K562 (cell line): Measurements from ENCODE around the gene PCAT6. TPM values are rescaled to one million over a fixed set of nuclear protein-coding genes. Genes with fewer than 3 reads are reported as not detected.

ENCODE experiments used
- ATAC-seq: fragments of 200-7000 bp; cut with Tn5 transposase; 3 replicates; pipeline ENCODE4 v1.9.1; 2020; ENCODE audit warnings: moderate library complexity
- BruUV-seq: library from RNA; stranded (reverse); fragments of 400-500 nt; replicated peaks from 2 replicates; lab custom pipeline; 2021; lab: Mats Ljungman, UMichigan
- CTCF ChIA-PET: fragments of 300-600 bp; formaldehyde crosslinking; extraction: SDS; loops from one replicate; lab custom pipeline; 2021; ENCODE audit warnings: low intra/inter-chr PET ratio; lab: Yijun Ruan, JAX
- POLR2A ChIA-PET: fragments of 300-600, 350-650 bp; sonication (Branson Sonifier 250); formaldehyde crosslinking; extraction: SDS; loops from one replicate; lab custom pipeline; 2021; ENCODE audit warnings: antibody characterized with exemption, inconsistent platforms; lab: Yijun Ruan, JAX
- DNase-seq, 4 experiments: peaks; one replicate each; pipeline versions ENCODE4 v3.0.0 to v3.0.0-alpha.2; 2011 to 2018; ENCODE audit warnings: low spot score in 3 of 4, mixed read lengths in 3 of 4; ENCODE audit errors: extremely low read depth in 1 of 4
- FAIRE-seq: peaks from 2 replicates; lab custom pipeline; 2011; peaks lifted over from hg19 to GRCh38; lab: Jason Lieb, UNC
- H2AFZ ChIP-seq: 2 replicates; pipeline ENCODE4 v1.6.0; 2011; ENCODE audit warnings: low read depth, low read length, control low read depth, inconsistent platforms
- H3K27ac ChIP-seq: fragments of 200-600 bp; 3 replicates; pipeline ENCODE4 v1.8.0; 2011; ENCODE audit warnings: low read depth, mild to moderate bottlenecking, control low read depth, inconsistent platforms, low read length, moderate library complexity, mixed read lengths; ENCODE audit errors: extremely low read depth
- H3K27me3 ChIP-seq, 2 experiments: fragments of 300-600 bp in 1 of 2; 2 replicates in 1 of 2; 3 replicates in 1 of 2; pipeline versions ENCODE4 v1.6.0 to v1.8.0; 2011; ENCODE audit warnings: inconsistent platforms in 2 of 2, low read length in 2 of 2, mild to moderate bottlenecking in 1 of 2, mixed read lengths in 1 of 2, moderate library complexity in 1 of 2; ENCODE audit not compliant: control insufficient read depth in 2 of 2, insufficient read depth in 2 of 2
- H3K36me3 ChIP-seq: fragments of 300-600 bp; 3 replicates; pipeline ENCODE4 v1.8.0; 2011; ENCODE audit warnings: mild to moderate bottlenecking, low read length, inconsistent platforms; ENCODE audit not compliant: control insufficient read depth, insufficient read depth
- H3K4me1 ChIP-seq, 2 experiments: fragments of 200-600 bp in 1 of 2; replicated peaks in 1 of 2; 2 replicates in 1 of 2; 3 replicates in 1 of 2; pipeline versions ENCODE4 v1.5.1 to v1.8.0; 2011; ENCODE audit warnings: inconsistent platforms in 2 of 2, low read length in 2 of 2, mild to moderate bottlenecking in 1 of 2, mixed read lengths in 1 of 2, moderate library complexity in 1 of 2; ENCODE audit not compliant: control insufficient read depth in 2 of 2, insufficient read depth in 2 of 2
- H3K4me2 ChIP-seq: 2 replicates; pipeline ENCODE4 v1.6.1; 2011; ENCODE audit warnings: low read length, control low read depth, inconsistent platforms, mixed read lengths; ENCODE audit not compliant: insufficient read depth
- H3K4me3 ChIP-seq: fragments of 200-600 bp; sonication (generic), shearing (Covaris generic); 2 replicates; pipeline ENCODE4 v1.5.1; 2016; ENCODE audit warnings: control low read depth, inconsistent platforms
- H3K79me2 ChIP-seq: fragments of 200-600 bp; 3 replicates; pipeline ENCODE4 v1.8.0; 2011; ENCODE audit warnings: low read length, inconsistent platforms; ENCODE audit not compliant: control insufficient read depth, insufficient read depth
- H3K9ac ChIP-seq, 2 experiments: 2 replicates each; pipeline versions ENCODE4 v1.6.0 to v1.6.1; 2011; ENCODE audit warnings: low read depth in 2 of 2, low read length in 2 of 2, control low read depth in 1 of 2, inconsistent platforms in 1 of 2, mild to moderate bottlenecking in 1 of 2, mixed read lengths in 1 of 2; ENCODE audit not compliant: insufficient read depth in 1 of 2
- H3K9me1 ChIP-seq: one replicate; pipeline ENCODE4 v1.6.0; 2011; ENCODE audit warnings: inconsistent platforms, mild to moderate bottlenecking, low read length, moderate library complexity; ENCODE audit not compliant: control insufficient read depth, insufficient read depth
- H3K9me3 ChIP-seq: replicated peaks from 2 replicates; pipeline ENCODE4 v1.5.1; 2011; ENCODE audit warnings: low read depth, low read length, inconsistent platforms; ENCODE audit not compliant: control insufficient read depth, insufficient read depth
- H4K20me1 ChIP-seq: replicated peaks from 2 replicates; pipeline ENCODE4 v1.6.1; 2011; ENCODE audit warnings: low read length, inconsistent platforms, mixed read lengths; ENCODE audit not compliant: control insufficient read depth, insufficient read depth
- CSDE1 ChIP-seq, 2 experiments: fragments of 450-650 bp; IDR thresholded peaks; 2 replicates each; pipeline ENCODE4 v1.6.1; 2016; ENCODE audit warnings: mild to moderate bottlenecking in 1 of 2
- HNRNPL ChIP-seq: fragments of 200-400 bp; formaldehyde crosslinking; IDR thresholded peaks from 2 replicates; pipeline ENCODE4 v1.6.1; 2017; ENCODE audit warnings: low read depth, mild to moderate bottlenecking, low read length
- KLF10 ChIP-seq: fragments of 250-450 bp; sonication (Bioruptor Pico); IDR thresholded peaks from 2 replicates; pipeline ENCODE4 v1.6.1; 2021; ENCODE audit warnings: matching md5 sums
- LARP7 ChIP-seq: fragments of 450-650 bp; IDR thresholded peaks from 2 replicates; pipeline ENCODE4 v1.6.1; 2016
- PRMT5 ChIP-seq: sonication (generic); formaldehyde crosslinking; IDR thresholded peaks from 2 replicates; pipeline ENCODE4 v1.5.0; 2020; ENCODE audit warnings: missing genetic modification reagents
- SFPQ ChIP-seq: fragments of 200-400 bp; formaldehyde crosslinking; IDR thresholded peaks from 2 replicates; pipeline ENCODE4 v1.6.1; 2017; ENCODE audit warnings: mild to moderate bottlenecking, low read depth, low read length, moderate library complexity
- ZNF354B ChIP-seq: fragments of 250-450 bp; sonication (Bioruptor Pico); IDR thresholded peaks from 2 replicates; pipeline ENCODE4 v1.4.0; 2020
- WGBS: fragments of 100-300 bp; shearing (Covaris generic); methylation state at CpG from one replicate; pipeline ENCODE4 v1.1.6; 2016; ENCODE audit warnings: low coverage, mixed read lengths; ENCODE audit not compliant: insufficient coverage; ENCODE audit errors: missing lambda C conversion rate; 5-methylcytosine and 5-hydroxymethylcytosine counted together
- in situ Hi-C: fragments of 300-500 bp; cut with MboI; formaldehyde crosslinking; loops from 4 replicates; pipeline ENCODE4 v1.15.0; 2018; ENCODE audit warnings: inconsistent platforms, mixed read lengths
- intact Hi-C: fragments of 100-400 bp; cut with micrococcal nuclease; formaldehyde crosslinking; loops from 2 replicates; pipeline ENCODE4 v1.14.2; 2022
- polyA plus RNA-seq, 8 experiments: library from polyadenylated mRNA; depleted of rRNA in 4 of 8; stranded (reverse) in 5 of 8; unstranded in 3 of 8; fragments of >200 nt; fragmentation: Nextera tagmentation in 2 of 8; fragmentation: Illumina TruSeq in 1 of 8; extraction: Ambion mirVana in 2 of 8; extraction: Trizol in 1 of 8; gene quantifications; 2 replicates each; pipeline versions ENCODE4 v1.2.1 to v1.2.3, GENCODE V29; 2011 to 2014; ENCODE audit warnings: inconsistent platforms in 1 of 8, missing spikeins in 1 of 8
- total RNA-seq, 7 experiments: library from RNA; depleted of rRNA in 6 of 7; stranded (reverse); fragments of >200 nt in 6 of 7; fragmentation: Illumina TruSeq in 2 of 7; extraction: Trizol in 2 of 7; gene quantifications; 2 replicates each; pipeline versions ENCODE4 v1.2.1 to v1.2.3, GENCODE V29; 2011 to 2021; ENCODE audit warnings: low replicate concordance in 1 of 7
- TF ChIP-seq, protein P1 (sequence below): sonication (generic); formaldehyde crosslinking; IDR thresholded peaks from 2 replicates; pipeline ENCODE4 v1.8.0; 2022; ENCODE audit warnings: missing genetic modification reagents, mild to moderate bottlenecking, borderline replicate concordance
- TF ChIP-seq, protein P2 (sequence below): fragments of 200-800 bp; sonication (Bioruptor generic); IDR thresholded peaks from 2 replicates; pipeline ENCODE4 v1.6.1; 2016; ENCODE audit warnings: missing genetic modification characterization, missing compliant biosample characterization

Gene PCAT6
- total and polyA plus RNA-seq, 9 of the 15 experiments (the other 6 are each of a cell fraction or from before 2014, with no cell fraction given) = 0.25 to 2.4 (median 0.54) TPM; not detected in 1

GRCh38 chr1:202788800-202789199 lies 22.0 kb upstream of the PCAT6 start:
- Histone ChIP-seq H4K20me1 (peaks cover 4% of the 10 kb centered on the region), H3K4me3 (no peak overlapping the region), H3K4me2 (no peak overlapping the region), H3K9me3 (no peaks in the 10 kb centered on the region), H2AFZ (no peak overlapping the region), H3K27ac (no peak overlapping the region), H3K9me1 (no peaks in the 10 kb centered on the region), H3K9ac (no peak overlapping the region), H3K4me1 (peaks cover 5 to 6% of the 10 kb centered on the region in 2 experiments; a peak in 3 of 5 replicates), H3K36me3 (no peaks in the 10 kb centered on the region), H3K79me2 (peaks cover 89% of the 10 kb centered on the region), H3K27me3 (no peaks in the 10 kb centered on the region)
- in situ Hi-C loops (no loop called here), intact Hi-C loops (no loop called here)
- WGBS = 87% methylated on average over 3 of the region's 3 CpGs
- ATAC-seq (no peak), DNase-seq (no peak), FAIRE-seq (no peak)
- CTCF ChIA-PET = no interaction called here
- TF ChIP-seq SFPQ = no peak
- TF ChIP-seq KLF10 = no peak
- TF ChIP-seq HNRNPL = no peak
- no peak for TF ChIP-seq ZNF354B (CRISPR knock-in tag)
- TF ChIP-seq, protein P1, sequence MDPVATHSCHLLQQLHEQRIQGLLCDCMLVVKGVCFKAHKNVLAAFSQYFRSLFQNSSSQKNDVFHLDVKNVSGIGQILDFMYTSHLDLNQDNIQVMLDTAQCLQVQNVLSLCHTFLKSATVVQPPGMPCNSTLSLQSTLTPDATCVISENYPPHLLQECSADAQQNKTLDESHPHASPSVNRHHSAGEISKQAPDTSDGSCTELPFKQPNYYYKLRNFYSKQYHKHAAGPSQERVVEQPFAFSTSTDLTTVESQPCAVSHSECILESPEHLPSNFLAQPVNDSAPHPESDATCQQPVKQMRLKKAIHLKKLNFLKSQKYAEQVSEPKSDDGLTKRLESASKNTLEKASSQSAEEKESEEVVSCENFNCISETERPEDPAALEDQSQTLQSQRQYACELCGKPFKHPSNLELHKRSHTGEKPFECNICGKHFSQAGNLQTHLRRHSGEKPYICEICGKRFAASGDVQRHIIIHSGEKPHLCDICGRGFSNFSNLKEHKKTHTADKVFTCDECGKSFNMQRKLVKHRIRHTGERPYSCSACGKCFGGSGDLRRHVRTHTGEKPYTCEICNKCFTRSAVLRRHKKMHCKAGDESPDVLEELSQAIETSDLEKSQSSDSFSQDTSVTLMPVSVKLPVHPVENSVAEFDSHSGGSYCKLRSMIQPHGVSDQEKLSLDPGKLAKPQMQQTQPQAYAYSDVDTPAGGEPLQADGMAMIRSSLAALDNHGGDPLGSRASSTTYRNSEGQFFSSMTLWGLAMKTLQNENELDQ = no peak
- no peak for TF ChIP-seq LARP7
- TF ChIP-seq PRMT5 (CRISPR knock-in tag) = no peak
- TF ChIP-seq, protein P2, sequence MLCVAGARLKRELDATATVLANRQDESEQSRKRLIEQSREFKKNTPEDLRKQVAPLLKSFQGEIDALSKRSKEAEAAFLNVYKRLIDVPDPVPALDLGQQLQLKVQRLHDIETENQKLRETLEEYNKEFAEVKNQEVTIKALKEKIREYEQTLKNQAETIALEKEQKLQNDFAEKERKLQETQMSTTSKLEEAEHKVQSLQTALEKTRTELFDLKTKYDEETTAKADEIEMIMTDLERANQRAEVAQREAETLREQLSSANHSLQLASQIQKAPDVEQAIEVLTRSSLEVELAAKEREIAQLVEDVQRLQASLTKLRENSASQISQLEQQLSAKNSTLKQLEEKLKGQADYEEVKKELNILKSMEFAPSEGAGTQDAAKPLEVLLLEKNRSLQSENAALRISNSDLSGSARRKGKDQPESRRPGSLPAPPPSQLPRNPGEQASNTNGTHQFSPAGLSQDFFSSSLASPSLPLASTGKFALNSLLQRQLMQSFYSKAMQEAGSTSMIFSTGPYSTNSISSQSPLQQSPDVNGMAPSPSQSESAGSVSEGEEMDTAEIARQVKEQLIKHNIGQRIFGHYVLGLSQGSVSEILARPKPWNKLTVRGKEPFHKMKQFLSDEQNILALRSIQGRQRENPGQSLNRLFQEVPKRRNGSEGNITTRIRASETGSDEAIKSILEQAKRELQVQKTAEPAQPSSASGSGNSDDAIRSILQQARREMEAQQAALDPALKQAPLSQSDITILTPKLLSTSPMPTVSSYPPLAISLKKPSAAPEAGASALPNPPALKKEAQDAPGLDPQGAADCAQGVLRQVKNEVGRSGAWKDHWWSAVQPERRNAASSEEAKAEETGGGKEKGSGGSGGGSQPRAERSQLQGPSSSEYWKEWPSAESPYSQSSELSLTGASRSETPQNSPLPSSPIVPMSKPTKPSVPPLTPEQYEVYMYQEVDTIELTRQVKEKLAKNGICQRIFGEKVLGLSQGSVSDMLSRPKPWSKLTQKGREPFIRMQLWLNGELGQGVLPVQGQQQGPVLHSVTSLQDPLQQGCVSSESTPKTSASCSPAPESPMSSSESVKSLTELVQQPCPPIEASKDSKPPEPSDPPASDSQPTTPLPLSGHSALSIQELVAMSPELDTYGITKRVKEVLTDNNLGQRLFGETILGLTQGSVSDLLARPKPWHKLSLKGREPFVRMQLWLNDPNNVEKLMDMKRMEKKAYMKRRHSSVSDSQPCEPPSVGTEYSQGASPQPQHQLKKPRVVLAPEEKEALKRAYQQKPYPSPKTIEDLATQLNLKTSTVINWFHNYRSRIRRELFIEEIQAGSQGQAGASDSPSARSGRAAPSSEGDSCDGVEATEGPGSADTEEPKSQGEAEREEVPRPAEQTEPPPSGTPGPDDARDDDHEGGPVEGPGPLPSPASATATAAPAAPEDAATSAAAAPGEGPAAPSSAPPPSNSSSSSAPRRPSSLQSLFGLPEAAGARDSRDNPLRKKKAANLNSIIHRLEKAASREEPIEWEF = no peak
- no peak for TF ChIP-seq CSDE1 (IDR thresholded peaks at IDR 0.05)
- POLR2A ChIA-PET = no interaction called here
- no TSS peak for BruUV-seq
